Natural killer cell treated with Interleukin-12 subunit alpha and Interleukin-12 subunit beta and Interleukin-15 and Interleukin-18, amount 100 ng/mL, for 72 hours (primary cell): ENCODE data around the gene BMPR1A. TPM values are rescaled to one million over a fixed set of nuclear protein-coding genes. Genes with fewer than 3 reads are reported as not detected.
"Not testable (repeated sequence)": the region's sequence is repeated elsewhere in the genome, so short reads cannot be mapped to it uniquely, and the experiment has no call there.

Experiments
- ATAC-seq, 2 donors: fragments of 150-1000 bp; cut with Tn5 transposase in 1 of 2; sonication (Bioruptor Pico), chemical (Tn5 transposase) in 1 of 2; 2 replicates each; pipeline ENCODE4 v1.10.0; 2021
- DNase-seq: peaks from one replicate; pipeline ENCODE4 v3.0.0; 2022; ENCODE audit warnings: low spot score
- H3K27ac Mint-ChIP-seq, 2 donors: 1 replicate in 1 of 2; 2 replicates in 1 of 2; pipeline ENCODE4 v1.8.0; 2022; ENCODE audit warnings: mixed read lengths in 2 of 2, mild to moderate bottlenecking in 1 of 2, moderate library complexity in 1 of 2
- H3K27me3 Mint-ChIP-seq, 2 donors: 1 replicate in 1 of 2; 2 replicates in 1 of 2; pipeline ENCODE4 v1.8.0; 2022; ENCODE audit warnings: mixed read lengths in 2 of 2
- H3K36me3 Mint-ChIP-seq: one replicate; pipeline ENCODE4 v1.8.0; 2022; ENCODE audit warnings: mixed read lengths
- H3K4me1 Mint-ChIP-seq, 2 donors: 1 replicate in 1 of 2; 2 replicates in 1 of 2; pipeline ENCODE4 v1.8.0; 2022; ENCODE audit warnings: low read depth in 2 of 2, mixed read lengths in 2 of 2, mild to moderate bottlenecking in 1 of 2
- H3K4me3 Mint-ChIP-seq: one replicate; pipeline ENCODE4 v1.8.0; 2022; ENCODE audit warnings: mixed read lengths
- H3K9me3 Mint-ChIP-seq: 2 replicates; pipeline ENCODE4 v1.8.0; 2022; ENCODE audit warnings: mixed read lengths
- total RNA-seq, 2 donors: library from RNA; stranded (reverse); gene quantifications; one replicate each; pipeline ENCODE4 v1.2.3, GENCODE V29; 2022

BMPR1A gene
- total RNA-seq, 2 donors from 2014 or later: 8.2 to 11.5 TPM

DNA sequence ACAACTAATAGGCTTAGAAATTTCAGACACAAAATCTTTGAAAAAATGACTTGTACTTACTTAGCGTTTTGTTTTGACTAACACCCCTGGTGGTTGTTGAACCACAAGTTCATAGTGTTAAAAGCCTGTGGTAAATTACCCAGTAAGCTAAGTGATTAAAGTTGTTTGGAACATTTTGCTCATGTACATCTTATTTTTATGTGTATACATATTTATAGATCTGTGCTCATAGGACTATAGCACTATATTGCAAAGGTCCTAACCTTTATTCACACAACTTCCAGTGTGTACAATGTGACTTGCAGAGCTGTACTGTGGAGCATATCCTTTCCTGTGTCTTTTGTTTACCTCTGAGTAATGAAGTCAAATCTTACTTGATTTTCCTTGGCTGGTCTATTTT is 79.6 kb downstream of the BMPR1A start:
- peaks cover 10 to 16% of the 10 kb centered on the region in 2 donors for H3K4me1 Mint-ChIP-seq
- H3K27me3 Mint-ChIP-seq: peaks cover 0 to 5% of the 10 kb centered on the region in 2 donors
- no peak overlapping the region for H3K27ac Mint-ChIP-seq
- ATAC-seq (peak in 1 of 2 donors; percentile 82), DNase-seq (no peak)
- H3K4me3 Mint-ChIP-seq: no peak overlapping the region
- no peaks in the 10 kb centered on the region for H3K9me3 Mint-ChIP-seq
- peaks cover 7% of the 10 kb centered on the region for H3K36me3 Mint-ChIP-seq

DNA sequence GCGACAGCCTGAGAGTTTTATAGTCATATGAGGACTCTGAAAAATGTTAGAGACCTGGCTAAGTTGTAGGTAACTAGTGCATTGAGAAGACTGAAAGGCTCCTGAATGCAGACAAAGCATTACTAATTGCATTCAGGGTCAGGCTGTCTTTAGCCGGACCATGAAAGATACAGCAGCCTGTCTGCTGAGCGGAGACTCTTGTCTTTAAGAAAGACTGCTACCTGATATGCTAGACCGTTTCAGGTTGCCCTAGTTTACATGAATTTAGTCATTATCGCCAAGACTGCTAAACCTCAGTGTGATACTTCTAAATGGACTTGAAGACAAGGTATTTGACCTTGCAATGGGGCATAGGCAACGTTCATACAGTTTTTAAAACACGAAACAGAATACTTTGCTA is 81.2 kb downstream of the BMPR1A start:
- Mint-ChIP-seq H3K9me3 (no peaks in the 10 kb centered on the region), H3K27ac (no peak overlapping the region), H3K36me3 (peaks cover 7% of the 10 kb centered on the region), H3K4me1 (peaks cover 10 to 16% of the 10 kb centered on the region in 2 donors), H3K4me3 (no peak overlapping the region), H3K27me3 (peaks cover 0 to 5% of the 10 kb centered on the region in 2 donors)
- DNase-seq (no peak), ATAC-seq (no peak)

DNA sequence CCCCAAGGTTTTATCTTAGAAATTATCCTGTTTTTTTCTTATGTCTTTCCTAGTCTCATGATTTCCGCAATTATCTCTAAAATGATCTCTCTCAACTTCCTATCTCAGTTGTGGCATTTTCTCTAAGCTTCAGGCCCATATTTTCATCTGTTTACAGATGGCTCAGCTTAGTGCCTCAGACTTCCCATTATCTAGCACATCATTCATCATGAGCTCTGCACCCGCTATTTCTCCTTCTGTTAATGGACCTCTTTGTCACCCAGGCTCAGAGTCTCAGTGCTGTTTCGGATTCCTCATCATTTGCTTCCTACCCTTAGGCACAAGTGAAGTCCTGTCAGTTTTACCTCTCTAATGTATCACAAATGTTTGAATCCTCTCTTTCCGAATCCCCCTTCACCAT is 84.1 kb downstream of the BMPR1A start:
- H3K27ac Mint-ChIP-seq: no peak overlapping the region
- H3K36me3 Mint-ChIP-seq: peaks cover 7% of the 10 kb centered on the region
- DNase-seq (no peak), ATAC-seq (no peak)
- no peaks in the 10 kb centered on the region for H3K27me3 Mint-ChIP-seq
- H3K4me3 Mint-ChIP-seq: no peak overlapping the region
- H3K9me3 Mint-ChIP-seq: no peaks in the 10 kb centered on the region
- peaks cover 3 to 9% of the 10 kb centered on the region in 2 donors for H3K4me1 Mint-ChIP-seq

DNA sequence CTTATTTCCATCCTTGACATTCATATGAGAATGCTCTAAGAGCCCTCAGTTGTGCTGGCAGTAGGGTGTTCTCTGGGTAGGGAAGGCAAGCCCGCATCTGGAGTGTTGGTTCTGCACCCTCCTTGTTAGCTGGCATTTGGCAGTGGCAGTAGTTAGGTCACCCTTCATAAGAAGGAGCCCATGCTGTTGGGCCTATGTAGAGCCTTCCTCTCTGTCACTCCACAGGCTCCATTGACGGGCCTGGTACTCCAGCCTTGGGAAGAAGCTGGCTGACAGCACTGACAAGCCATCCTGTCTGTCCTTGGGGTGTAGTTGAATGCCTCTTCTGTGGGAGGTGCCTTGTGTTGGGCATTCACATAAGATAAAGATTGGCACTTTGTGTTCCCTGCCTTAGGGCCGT is 89.7 kb downstream of the BMPR1A start:
- no peak overlapping the region for H3K4me3 Mint-ChIP-seq
- no peak overlapping the region for H3K27ac Mint-ChIP-seq
- peaks cover 0 to 6% of the 10 kb centered on the region in 2 donors for H3K4me1 Mint-ChIP-seq
- no peak for DNase-seq
- no peak for ATAC-seq
- no peaks in the 10 kb centered on the region for H3K27me3 Mint-ChIP-seq
- H3K9me3 Mint-ChIP-seq: no peaks in the 10 kb centered on the region
- H3K36me3 Mint-ChIP-seq: no peaks in the 10 kb centered on the region

DNA sequence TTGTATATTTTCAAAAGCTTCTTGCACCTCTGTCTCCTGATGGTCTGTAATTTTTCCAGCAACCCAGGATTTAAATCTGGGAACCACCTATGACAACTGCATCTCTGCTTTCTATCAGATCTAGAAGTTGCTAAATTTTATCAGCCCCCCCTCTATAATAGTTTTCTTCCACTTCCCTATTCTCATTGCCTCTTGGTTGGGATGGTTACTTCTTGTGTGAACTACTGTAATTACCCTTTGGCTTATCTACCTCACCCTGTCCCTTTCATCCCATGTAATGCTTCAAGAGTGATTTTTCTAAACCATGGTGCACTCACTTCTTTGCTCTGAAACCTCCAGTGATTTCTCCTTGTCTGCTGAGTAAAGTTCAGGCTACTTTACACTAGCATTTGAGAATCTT is 92.3 kb downstream of the BMPR1A start:
- Mint-ChIP-seq H3K27me3 (no peaks in the 10 kb centered on the region), H3K36me3 (peaks cover 5% of the 10 kb centered on the region), H3K4me1 (peaks cover 0 to 6% of the 10 kb centered on the region in 2 donors), H3K27ac (no peak overlapping the region), H3K9me3 (no peaks in the 10 kb centered on the region), H3K4me3 (no peak overlapping the region)
- ATAC-seq (no peak), DNase-seq (no peak)

DNA sequence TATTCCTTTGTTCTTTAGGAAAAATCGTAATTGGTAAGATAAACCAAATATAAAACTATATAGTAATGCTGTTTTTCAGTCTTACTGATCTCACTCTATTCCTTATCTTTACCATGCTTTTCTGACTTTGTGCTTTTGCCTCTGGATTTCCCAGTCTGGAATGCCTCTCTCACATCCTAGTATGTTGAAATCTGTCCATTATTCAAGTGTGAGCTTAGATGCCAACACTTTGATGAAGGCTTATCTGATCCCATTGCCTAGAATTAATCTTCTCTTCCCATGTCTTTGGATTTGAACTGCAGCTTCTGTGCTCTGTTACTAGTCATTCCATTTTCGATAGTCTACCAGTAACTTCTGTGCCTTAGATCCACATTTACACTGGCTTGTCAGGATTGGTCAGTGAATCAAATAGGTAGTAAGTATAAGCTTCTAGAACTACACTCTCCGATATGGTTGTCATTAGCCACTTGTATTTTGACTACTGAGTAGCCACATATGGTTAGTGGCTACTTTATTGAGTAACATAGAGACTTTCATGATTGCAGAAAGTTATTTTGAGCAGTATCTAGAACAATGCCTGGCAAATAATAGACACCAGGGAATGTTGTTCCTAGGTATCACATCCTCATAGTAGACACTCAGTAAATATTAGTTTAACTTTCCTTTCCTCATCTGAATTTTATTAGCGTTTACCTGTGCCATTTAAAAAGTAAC is 92.9 kb downstream of the BMPR1A start:
- Mint-ChIP-seq H3K4me3 (no peak overlapping the region), H3K36me3 (peaks cover 5% of the 10 kb centered on the region)

DNA sequence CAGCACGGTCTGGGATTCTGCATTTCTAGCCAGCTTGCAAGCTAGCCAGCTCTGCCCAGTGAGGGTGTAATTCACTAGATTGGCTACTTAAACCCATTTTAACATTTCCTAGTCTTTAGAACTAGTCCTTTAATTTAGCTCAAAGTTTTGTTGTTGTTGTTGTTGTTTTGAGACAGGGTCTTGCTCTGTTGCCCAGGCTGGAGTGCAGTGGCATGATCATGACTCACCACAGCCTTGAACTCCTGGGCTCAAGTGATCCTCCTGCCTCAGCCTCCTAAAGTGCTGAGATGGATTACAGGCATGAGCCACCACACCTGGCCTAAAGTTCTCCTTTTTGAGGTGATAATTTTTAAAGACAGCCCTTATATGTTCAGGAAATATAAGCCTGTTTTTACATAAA is 94.1 kb downstream of the BMPR1A start:
- no peak overlapping the region for H3K4me3 Mint-ChIP-seq
- DNase-seq: no peak
- H3K27ac Mint-ChIP-seq: no peak overlapping the region
- peaks cover 0 to 6% of the 10 kb centered on the region in 2 donors for H3K4me1 Mint-ChIP-seq
- ATAC-seq: no peak
- H3K36me3 Mint-ChIP-seq: peaks cover 5% of the 10 kb centered on the region
- H3K27me3 Mint-ChIP-seq: no peaks in the 10 kb centered on the region
- H3K9me3 Mint-ChIP-seq: no peaks in the 10 kb centered on the region

More for the DNA sequence above, 92.9 kb downstream of the BMPR1A start:
- DNase-seq (no peak), ATAC-seq (peak in 1 of 2 donors; percentile 73)
- Mint-ChIP-seq H3K27me3 (no peaks in the 10 kb centered on the region), H3K4me1 (peaks cover 0 to 6% of the 10 kb centered on the region in 2 donors), H3K9me3 (no peaks in the 10 kb centered on the region), H3K27ac (no peak overlapping the region)

DNA sequence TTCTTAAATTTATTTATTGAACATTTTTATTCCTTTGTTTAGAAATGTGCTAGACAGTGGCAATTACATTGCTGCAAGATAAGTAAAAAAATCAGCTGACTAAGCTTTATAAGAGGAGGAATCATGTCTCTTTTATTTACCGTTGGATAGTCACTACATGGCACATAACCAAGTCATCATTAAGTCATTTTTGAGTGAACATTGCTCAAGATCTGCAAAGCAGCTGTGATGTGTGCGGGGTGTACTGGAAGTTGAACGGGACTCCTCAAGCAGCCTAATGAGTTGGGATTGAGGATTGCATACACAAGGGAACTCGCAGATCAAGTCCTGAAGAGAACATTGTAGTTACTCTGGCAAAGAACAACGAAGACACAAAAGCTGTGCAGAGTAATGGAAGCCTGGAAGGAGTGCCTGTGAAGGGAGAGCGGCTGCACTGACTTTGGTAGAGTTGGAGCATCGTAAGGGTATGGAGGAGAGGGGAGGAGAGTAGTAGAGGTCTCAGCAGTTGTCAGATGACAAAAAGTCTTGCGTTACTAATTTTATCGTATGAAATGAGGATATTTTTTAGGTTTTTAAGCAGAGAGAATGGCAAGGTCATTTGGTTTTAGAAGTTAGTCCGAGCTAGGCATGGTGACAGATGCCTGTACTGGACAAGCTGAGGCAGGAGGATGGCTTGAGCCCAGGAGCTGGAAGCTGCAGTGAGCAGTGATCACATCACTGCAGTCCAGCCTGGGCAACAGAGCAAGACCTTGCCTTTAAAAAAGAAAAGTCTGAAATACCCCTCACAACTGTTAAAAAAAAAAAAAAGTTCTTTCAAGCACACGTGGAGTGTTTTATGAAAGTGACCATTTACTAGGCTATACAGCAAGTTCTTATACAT is 95.1 kb downstream of the BMPR1A start:
- Mint-ChIP-seq H3K4me1 (peaks cover 0 to 6% of the 10 kb centered on the region in 2 donors), H3K36me3 (peaks cover 5% of the 10 kb centered on the region), H3K4me3 (no peak overlapping the region), H3K9me3 (no peaks in the 10 kb centered on the region), H3K27ac (no peak overlapping the region), H3K27me3 (no peaks in the 10 kb centered on the region)
- DNase-seq: no peak
- no peak for ATAC-seq

DNA sequence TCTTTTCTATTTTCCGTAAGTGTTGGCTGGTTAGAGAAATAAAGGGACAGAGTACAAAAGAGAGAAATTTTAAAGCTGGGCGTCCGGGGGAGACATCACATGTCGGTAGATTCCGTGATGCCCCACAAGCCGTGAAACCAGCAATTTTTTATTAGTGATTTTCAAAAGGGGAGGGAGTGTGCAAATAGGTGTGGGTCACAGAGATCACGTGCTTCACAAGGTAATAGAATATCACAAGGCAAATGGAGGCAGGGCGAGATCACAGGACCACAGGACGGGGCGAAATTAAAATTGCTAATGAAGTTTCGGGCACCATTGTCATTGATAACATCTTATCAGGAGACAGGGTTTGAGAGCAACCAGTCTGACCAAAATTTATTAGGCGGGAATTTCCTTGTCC is 97.2 kb downstream of the BMPR1A start:
- not testable (repeated sequence) for H3K27ac Mint-ChIP-seq, DNase-seq, H3K36me3 Mint-ChIP-seq, H3K4me3 Mint-ChIP-seq, H3K27me3 Mint-ChIP-seq, H3K4me1 Mint-ChIP-seq, ATAC-seq, H3K9me3 Mint-ChIP-seq

DNA sequence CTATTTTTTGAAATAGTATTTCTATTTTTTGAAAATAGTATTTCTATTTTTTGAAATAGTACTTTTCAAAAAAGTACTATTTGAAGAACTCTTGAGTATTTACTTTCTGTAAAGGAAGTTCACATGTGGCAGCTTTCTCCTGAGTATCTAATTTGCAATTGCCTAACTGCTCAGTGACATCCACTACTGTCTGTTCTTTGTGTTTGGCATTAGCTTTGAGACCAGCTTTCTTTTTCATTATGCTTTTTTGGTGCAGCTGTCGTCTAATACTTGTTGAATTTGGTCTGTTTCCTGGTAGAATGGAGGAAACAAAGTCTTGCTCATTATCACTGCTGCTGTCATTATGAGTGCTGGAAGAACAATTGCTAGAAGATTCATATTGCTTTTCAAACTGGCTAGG is 99.1 kb downstream of the BMPR1A start:
- Mint-ChIP-seq H3K27me3 (no peaks in the 10 kb centered on the region), H3K27ac (no peak overlapping the region), H3K4me3 (no peak overlapping the region), H3K36me3 (peaks cover 5% of the 10 kb centered on the region), H3K4me1 (no peaks in the 10 kb centered on the region), H3K9me3 (no peaks in the 10 kb centered on the region)
- ATAC-seq (no peak), DNase-seq (no peak)

DNA sequence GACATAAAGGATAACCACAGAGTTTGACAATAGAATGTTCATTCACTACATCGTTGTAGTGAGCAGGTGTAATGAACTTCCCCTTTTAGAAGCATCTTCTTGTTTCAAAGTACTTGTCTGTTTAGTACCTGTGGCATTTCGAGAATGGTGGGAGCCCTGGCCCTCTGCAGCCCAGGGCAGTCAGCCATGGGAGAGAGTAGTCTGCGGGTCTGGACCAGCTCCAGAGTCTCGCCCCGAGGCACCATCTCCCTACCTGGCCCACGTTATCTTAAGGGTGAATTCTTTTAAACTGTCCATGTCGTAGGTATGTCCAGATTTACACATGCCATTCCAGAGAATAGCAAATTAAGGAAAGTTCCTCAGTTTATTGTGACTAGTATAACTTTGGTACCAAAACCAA is 99.7 kb downstream of the BMPR1A start:
- DNase-seq (no peak), ATAC-seq (no peak)
- no peak overlapping the region for H3K4me3 Mint-ChIP-seq
- no peak overlapping the region for H3K27ac Mint-ChIP-seq
- peaks cover 5% of the 10 kb centered on the region for H3K36me3 Mint-ChIP-seq
- H3K27me3 Mint-ChIP-seq: no peaks in the 10 kb centered on the region
- no peaks in the 10 kb centered on the region for H3K9me3 Mint-ChIP-seq
- H3K4me1 Mint-ChIP-seq: no peaks in the 10 kb centered on the region

DNA sequence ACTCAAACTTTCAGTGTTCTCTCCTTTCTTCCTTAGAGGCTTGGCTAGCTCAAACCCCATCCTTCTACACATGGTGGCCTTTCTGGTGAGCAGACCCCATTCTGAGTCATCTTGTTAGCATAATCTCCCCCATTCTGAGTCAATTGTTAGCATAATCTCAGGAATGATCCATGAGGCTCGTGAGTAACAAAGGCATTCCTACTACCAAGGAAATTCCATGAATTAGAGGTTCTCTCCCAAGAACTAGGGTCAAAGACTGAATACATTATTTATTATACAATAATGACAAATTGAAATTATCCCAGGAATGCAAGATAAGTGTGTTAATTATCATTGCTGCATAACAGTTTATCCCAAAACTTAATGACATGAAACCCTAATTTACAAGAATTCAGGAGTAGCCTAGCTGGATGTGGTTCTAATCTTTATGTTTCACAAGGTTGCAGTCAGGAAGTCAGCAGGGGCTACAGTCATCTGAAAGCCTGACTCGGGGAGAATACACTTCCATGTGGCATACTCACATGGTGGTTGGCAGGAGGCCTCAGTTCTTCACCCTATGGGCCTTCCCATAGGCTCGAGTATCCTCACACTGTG is 100.8 kb downstream of the BMPR1A start:
- no peak overlapping the region for H3K27ac Mint-ChIP-seq
- H3K9me3 Mint-ChIP-seq: no peaks in the 10 kb centered on the region
- no peak for DNase-seq
- H3K27me3 Mint-ChIP-seq: no peaks in the 10 kb centered on the region
- no peak for ATAC-seq
- H3K4me3 Mint-ChIP-seq: no peak overlapping the region
- H3K36me3 Mint-ChIP-seq: no peaks in the 10 kb centered on the region
- H3K4me1 Mint-ChIP-seq: no peaks in the 10 kb centered on the region

DNA sequence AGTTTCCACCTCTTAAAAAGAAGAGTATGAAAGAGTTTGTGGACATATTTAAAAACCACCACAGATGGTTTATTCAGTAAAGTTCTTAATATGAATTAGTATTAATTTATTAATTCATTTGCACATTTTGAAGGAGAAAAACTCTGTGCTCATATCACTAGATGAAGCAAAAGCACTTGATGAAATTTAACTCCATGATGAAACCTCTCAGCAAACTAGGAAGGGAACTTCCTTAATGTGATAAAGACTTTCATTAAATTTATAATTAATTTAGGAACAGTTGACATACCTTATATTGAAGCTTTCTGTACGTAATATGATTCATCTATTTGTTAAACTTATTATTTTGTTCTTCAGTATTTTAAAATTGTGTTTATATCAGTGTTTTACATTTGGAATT is 101.6 kb downstream of the BMPR1A start:
- Mint-ChIP-seq H3K27ac (no peak overlapping the region), H3K4me1 (no peaks in the 10 kb centered on the region), H3K9me3 (no peaks in the 10 kb centered on the region), H3K27me3 (no peaks in the 10 kb centered on the region), H3K36me3 (no peaks in the 10 kb centered on the region), H3K4me3 (no peak overlapping the region)
- ATAC-seq (no peak), DNase-seq (no peak)

DNA sequence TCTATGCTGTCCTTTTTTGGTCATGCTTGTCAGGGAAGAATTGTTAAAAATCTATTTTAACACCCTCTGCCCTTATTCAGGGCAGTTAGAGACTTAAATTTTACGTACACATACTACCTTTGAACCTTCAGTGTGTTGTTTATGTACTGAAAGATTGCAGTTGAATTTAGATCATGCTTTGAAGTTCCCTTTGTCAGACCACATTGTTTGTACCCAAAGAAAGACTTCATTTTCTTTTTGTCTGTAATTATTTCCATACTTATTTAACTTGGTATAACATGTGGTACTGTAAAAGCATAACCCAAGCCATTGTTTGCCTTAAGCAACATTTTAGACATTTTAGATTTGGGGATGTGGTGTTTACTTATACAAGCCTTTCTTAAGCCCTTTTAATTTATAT is 104.9 kb downstream of the BMPR1A start:
- Mint-ChIP-seq H3K27ac (no peak overlapping the region), H3K4me1 (no peaks in the 10 kb centered on the region), H3K36me3 (no peaks in the 10 kb centered on the region), H3K9me3 (no peaks in the 10 kb centered on the region), H3K4me3 (no peak overlapping the region), H3K27me3 (no peaks in the 10 kb centered on the region)
- no peak for DNase-seq
- no peak for ATAC-seq
